ENCODE results near the gene CACUL1. TPM values are rescaled to one million over a fixed set of nuclear protein-coding genes. Genes with fewer than 3 reads are reported as not detected.
"Not testable (repeated sequence)": the region's sequence is repeated elsewhere in the genome, so short reads cannot be mapped to it uniquely, and the experiment has no call there.

The CACUL1 gene
- total RNA-seq, 1 donor from 2014 or later, result 48.3 TPM

GRCh38 chr10:118704711-118705110 lies 50.1 kb downstream of the CACUL1 start:
- intact Hi-C loops (cut with DNase I), result no loop called here
- no peak for DNase-seq (ENCODE audit: low spot score)
- ATAC-seq, result no peak

DNA sequence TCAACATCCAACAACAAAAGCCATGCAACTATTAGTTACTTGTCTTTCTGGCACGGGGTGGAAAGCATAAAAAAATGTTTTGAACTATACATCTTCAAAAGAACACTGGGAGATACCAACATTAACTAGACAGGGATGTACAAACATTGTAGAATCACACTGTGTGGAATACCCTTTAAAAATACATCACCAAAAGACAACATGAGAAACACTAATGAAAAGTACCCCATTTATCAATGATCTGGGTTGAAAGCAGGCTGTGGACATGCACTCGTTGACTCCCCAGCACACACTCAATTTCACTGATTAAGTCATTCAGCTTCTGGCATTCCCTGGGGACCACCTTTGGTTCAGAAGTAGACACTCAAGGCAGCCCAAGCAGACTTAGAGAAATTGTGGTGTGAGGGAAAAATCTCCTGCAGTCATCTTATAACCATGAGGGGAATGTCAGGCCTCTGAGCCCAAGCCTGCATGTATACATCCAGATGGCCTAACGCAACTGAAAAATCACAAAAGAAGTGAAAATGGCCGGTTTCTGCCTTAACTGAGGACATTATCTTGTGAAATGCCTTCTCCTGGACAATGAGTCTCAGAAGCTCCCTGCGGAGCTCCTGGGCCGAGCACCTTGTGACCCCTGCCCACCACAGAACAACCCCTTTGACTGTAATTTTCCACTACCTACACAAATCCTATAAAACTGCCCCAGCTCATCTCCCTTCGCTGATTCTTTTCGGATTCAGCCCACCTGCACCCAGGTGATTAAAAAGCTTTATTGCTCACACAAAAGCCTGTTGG lies 53.0 kb downstream of the CACUL1 start:
- intact Hi-C loops (cut with DNase I), result no loop called here
- DNase-seq (ENCODE audit: low spot score) (no peak), ATAC-seq (no peak)

- no peak for DNase-seq (ENCODE audit: low spot score)
- intact Hi-C loops (cut with DNase I), result loop anchor here (1.0 kb wide), 1 partner anchor 21 kb away; no protein-coding TSS in a partner anchor
- ATAC-seq, result no peak
Measured at GRCh38 chr10:118698421-118698820, 56.3 kb downstream of the CACUL1 start.

DNA sequence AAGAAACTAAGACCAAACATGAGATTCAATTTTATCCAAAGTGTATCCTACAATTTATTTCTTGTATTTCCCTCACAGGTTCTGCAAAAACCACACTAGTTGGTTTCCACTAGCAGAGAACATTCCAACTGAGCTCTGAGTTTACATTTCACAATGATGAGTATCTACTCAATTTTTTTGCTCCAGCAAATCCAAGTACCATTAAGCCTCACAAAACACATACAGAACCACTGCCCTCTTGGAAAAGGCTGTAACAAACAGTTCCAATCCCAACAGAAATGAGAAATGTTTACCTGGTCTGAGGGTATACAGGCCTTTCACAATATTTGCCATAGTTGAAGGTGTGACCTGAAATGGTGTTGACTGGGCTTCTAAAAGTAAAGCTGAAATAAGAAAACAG lies 59.9 kb downstream of the CACUL1 start:
- ATAC-seq, result no peak
- DNase-seq (ENCODE audit: low spot score), result no peak
- intact Hi-C loops (cut with DNase I), result no loop called here

DNA sequence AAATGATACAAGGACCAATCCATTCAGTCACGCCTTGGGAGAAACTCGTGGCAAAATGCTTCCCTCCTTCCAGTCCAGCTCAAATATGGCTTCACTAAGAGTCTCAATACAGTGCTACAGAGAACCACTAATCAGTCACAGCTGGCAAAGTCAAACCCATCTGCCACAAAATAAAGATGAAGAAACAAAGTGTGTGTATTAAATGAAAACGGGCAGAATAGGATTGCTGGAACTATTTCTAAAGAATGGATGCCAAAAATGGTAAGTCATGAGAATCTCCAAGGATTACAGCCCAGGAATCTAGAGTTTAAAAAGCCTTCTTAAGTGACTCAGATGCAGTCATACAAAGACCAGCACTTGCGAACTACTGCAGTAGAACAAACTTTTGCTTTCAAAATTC lies 61.9 kb downstream of the CACUL1 start:
- DNase-seq (ENCODE audit: low spot score) (no peak), ATAC-seq (peak; percentile 53)
- intact Hi-C loops (cut with DNase I), result no loop called here

GRCh38 chr10:118689070-118689858 lies 65.5 kb downstream of the CACUL1 start:
- no peak for ATAC-seq
- intact Hi-C loops (cut with DNase I), result no loop called here
- DNase-seq (ENCODE audit: low spot score), result no peak

GRCh38 chr10:118687472-118687871 lies 67.3 kb downstream of the CACUL1 start:
- no peak for ATAC-seq
- DNase-seq (ENCODE audit: low spot score), result no peak
- intact Hi-C loops (cut with DNase I), result no loop called here

DNA sequence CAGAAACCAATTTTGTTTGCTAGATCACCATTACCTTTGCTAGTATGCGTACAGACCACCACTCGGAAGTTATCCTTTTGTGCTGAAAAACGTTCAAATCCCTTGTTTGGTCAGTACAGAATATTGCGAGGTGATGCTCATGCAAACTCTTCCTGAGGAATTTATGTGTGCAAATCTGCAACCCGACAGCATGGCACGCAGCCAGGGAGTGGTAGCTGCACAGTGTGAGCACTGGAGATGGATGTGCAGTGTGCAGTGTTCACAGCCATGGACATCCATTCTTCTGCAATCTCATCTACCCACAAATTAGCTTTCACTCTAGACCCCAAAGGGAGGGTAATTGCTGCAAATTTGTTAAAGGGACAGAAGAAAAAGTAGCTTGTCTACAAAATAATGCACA lies 72.2 kb downstream of the CACUL1 start:
- intact Hi-C loops (cut with DNase I), result no loop called here

DNA sequence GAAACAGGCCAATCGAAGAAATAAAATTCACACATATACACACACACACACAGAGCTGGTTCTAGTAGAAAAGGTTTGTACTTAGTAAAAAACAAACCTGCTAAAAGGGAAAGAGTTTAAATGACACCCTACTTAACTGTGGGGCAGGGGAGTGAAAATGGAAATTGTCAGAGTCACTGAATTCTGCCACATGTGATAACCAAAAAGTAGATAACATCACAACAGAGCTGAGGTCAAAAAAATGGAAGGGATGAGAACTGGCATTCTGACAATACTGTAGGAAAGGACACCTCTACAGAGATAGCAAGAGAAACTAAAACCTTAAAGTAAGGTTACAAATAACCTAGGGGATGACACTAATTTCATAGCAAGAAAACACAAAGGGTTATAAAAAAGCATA lies 74.6 kb downstream of the CACUL1 start:
- no peak for DNase-seq (ENCODE audit: low spot score)
- intact Hi-C loops (cut with DNase I), result no loop called here
- no peak for ATAC-seq

More for the DNA sequence above, 72.2 kb downstream of the CACUL1 start:
- ATAC-seq (no peak), DNase-seq (ENCODE audit: low spot score) (no peak)

- no peak for ATAC-seq
- intact Hi-C loops (cut with DNase I), result no loop called here
- no peak for DNase-seq (ENCODE audit: low spot score)
Measured at GRCh38 chr10:118674226-118674919, 80.4 kb downstream of the CACUL1 start.

- intact Hi-C loops (cut with DNase I), result no loop called here
- DNase-seq (ENCODE audit: low spot score) (no peak), ATAC-seq (no peak)
Measured at GRCh38 chr10:118672766-118673715, 81.7 kb downstream of the CACUL1 start.

DNA sequence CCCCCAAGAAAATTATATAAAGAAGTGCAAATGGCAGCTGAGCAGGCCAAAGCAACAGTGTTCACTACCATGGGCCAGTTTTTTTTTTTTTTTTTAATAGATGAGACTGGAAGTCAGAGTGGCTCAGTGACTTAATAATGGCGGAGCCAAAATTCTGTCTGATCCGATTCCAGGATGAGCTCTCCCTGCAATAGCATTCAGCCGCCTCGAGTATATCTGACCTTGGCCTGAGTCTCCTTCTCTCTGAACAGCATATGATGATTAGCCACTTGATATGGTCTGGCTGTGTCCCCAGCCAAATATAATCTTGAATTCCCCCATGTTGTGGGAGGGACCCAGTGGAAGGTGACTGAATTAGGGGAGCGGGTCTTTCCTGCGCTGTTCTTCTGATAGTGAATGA lies 82.6 kb downstream of the CACUL1 start:
- intact Hi-C loops (cut with DNase I), result no loop called here
- DNase-seq (ENCODE audit: low spot score) (no peak), ATAC-seq (no peak)

DNA sequence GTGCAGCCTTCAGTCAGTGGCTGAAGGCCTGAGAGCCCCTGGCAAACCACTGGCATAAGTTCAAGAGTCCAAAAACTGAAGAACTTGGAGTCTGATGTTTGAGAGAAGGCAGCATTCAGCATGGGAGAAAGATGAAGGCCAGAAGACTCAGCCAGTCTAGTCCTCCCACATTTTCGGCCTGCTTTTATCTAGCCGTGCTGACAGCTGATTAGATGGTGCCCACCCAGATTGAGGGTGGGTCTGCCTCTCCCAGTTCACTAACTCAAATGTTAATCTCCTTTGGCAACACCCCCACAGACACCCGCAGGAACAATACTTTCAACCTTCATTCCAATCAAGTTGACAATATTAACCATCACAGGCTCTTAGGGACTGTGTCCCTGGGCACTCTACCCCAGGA lies 83.5 kb downstream of the CACUL1 start:
- ATAC-seq; DNase-seq (ENCODE audit: low spot score); intact Hi-C loops (cut with DNase I): not testable (repeated sequence)

- DNase-seq (ENCODE audit: low spot score), result no peak
- ATAC-seq, result no peak
- intact Hi-C loops (cut with DNase I), result no loop called here
Measured at GRCh38 chr10:118670472-118671124, 84.2 kb downstream of the CACUL1 start.

GRCh38 chr10:118669835-118670234 lies 84.9 kb downstream of the CACUL1 start:
- no peak for DNase-seq (ENCODE audit: low spot score)
- intact Hi-C loops (cut with DNase I), result no loop called here
- ATAC-seq, result no peak

DNA sequence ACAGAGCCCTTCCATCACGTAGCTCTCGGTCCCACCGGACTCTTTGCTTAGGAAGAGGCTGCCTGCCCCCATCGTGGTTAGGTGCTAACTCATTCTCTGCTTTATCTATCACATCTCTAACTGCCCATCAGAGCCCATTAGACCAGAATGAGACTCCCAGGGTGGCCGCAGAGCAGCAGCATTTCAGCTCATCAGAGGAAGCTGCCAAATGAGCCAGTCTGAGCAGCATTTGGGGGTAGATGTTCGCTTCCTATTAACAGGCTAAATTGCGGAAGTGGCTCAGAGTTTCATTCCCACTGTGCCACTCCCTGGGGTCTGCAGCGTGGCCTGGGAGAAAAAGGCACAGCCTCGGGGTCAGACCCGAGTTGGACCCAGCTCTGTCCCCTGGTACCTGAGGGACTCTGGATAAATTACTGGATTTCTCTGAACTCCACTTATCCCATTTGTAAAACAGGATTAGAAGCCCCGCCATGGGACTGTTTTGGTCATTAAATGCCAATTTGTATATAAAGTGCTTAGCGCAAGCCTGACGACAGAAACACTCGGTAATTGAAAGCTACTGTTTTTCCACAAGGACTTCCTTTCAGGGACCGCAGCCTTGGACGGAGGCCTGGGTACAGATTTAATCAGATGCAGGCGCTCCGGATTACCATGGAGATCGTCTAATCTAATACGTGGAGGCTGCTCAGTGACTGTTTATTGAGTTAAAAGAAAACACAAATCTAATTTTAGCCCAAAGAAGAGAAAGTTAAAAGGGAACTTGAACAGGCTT lies 85.6 kb downstream of the CACUL1 start:
- intact Hi-C loops (cut with DNase I), result no loop called here
- DNase-seq (ENCODE audit: low spot score), result peak; percentile 75
- peak; percentile 88 for ATAC-seq

DNA sequence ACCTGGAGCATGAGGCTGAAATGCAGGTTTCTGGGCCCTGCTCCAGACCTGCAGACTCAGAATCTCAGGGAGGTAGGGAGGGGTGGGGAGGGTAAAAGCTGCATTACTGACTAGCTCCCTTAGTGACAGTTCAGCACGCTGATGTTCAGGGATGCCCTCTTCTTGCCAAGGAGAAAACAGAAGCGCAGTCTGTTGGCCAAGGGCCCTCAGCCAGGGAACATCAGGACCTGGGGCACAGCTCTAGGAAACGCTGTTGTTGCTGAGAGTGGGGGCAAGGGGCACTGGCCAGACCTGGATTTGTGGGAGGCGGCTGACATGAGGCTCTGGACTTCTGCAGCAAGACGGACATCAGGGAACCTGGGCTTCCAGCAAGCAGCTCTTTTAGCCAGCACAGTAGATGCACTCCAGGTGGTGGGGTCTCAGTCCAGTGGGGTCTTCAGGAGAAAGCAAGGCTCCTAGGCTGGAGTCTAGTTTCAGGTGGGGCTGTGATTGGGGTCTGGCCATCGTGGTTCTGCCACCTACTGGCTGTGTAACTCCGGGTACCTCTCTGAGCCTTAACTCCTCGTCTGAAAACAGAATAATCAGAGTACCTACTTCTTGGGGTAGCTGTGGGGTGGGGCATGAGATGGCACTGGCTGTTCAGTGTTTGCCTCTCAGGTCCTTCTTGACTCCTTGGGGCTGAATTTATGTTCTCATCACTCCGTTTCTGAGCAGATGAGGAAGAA lies 86.4 kb downstream of the CACUL1 start:
- no peak for DNase-seq (ENCODE audit: low spot score)
- ATAC-seq, result no peak
- intact Hi-C loops (cut with DNase I), result no loop called here

All from sciatic nerve (tissue), 2 donors.